ENCODE data around the gene CIDEB. TPM values are rescaled to one million over a fixed set of nuclear protein-coding genes. Genes with fewer than 3 reads are reported as not detected.

The CIDEB gene
- total and polyA plus RNA-seq, 10 of the 15 experiments (the other 5 are each of a cell fraction or from before 2014, with no cell fraction given): 0.34 to 6.3 (median 3.2) TPM

- TF ChIP-seq SUZ12 (IDR thresholded peaks at IDR 0.05; ENCODE audit: unreplicated experiment) (no peak), MXI1 (IDR thresholded peaks at IDR 0.05; ENCODE audit: low read depth, low read length) (no peak), PML (IDR thresholded peaks at IDR 0.05; ENCODE audit: low read length) (no peak), CUX1 (IDR thresholded peaks at IDR 0.05; ENCODE audit: insufficient replicate concordance, low read depth, low read length) (no peak), RELA (IDR thresholded peaks at IDR 0.05; ENCODE audit: borderline replicate concordance, partially characterized antibody) (no peak), SMAD1 (IDR thresholded peaks at IDR 0.05; ENCODE audit: low read depth, partially characterized antibody) (no peak), ASH2L (IDR thresholded peaks at IDR 0.05; ENCODE audit: borderline replicate concordance, low read depth) (no peak), ZNF592 (IDR thresholded peaks at IDR 0.05) (no peak; the same call in 1 of the 2 replicates), HDGF (IDR thresholded peaks at IDR 0.05) (peak; percentile 82), RAD51 (IDR thresholded peaks at IDR 0.05) (no peak), ZNF622 (IDR thresholded peaks at IDR 0.05) (no peak), ZNF687 (IDR thresholded peaks at IDR 0.05) (no peak), E4F1 (IDR thresholded peaks at IDR 0.05; ENCODE audit: borderline replicate concordance, partially characterized antibody) (peak; percentile 20)
Observed at GRCh38 chr14:24307575-24308341, at the start of gene CIDEB (continued).
